Epithelial cell of esophagus (primary cell): ENCODE data around the gene C1QTNF12.

Experiments
- DNase-seq: peaks from one replicate; pipeline ENCODE4 v3.0.0; 2010; ENCODE audit warnings: low read depth
- H3K4me3 ChIP-seq: 2 replicates; pipeline ENCODE4 v1.5.1; 2011; ENCODE audit warnings: mild to moderate bottlenecking, low read length, control low read depth
- TF ChIP-seq, protein P1 (sequence below): IDR thresholded peaks from 2 replicates; pipeline ENCODE4 v1.5.1; 2011; ENCODE audit warnings: low read depth, mild to moderate bottlenecking, low read length, control low read depth, inconsistent platforms; ENCODE audit not compliant: insufficient read depth; ENCODE audit errors: missing control alignments

C1QTNF12 gene

DNA sequence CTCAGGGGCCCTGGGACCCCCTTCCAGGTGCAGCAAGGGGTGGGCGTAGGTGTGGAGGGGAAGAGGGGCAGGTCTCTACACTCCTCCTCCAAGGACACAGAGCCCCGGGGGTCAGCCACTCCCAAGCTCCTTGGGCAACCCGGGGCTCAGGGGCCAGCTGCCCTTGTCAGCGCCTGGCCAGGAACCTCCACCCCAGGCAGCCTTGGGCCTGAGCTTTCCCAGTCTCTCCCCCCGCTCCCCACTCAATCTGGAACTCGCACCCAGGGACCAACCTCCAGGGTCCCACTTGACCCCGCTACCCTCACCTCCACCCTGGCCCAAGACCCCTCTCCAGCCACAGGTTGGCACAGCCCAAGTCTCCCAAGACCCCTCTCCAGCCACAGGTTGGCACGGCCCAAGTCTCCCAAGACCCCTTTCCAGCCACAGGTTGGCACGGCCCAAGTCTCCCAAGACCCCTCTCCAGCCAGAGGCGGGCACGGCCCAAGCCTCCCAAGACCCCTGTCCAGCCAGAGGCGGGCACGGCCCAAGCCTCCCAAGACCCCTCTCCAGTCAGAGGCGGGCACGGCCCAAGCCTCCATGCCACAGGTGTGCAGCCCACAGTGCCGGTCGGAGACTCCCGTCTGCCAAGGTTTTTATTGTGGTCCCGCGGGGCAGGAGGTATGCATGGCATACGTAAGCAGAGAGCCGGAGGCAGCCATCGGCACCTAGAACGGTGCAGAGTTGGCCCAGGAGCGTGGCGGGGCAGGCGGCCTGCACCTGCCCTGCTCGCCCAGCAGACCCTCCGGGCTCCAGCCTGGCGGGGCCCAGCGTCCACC is 35.6 kb downstream of the C1QTNF12 start:
- H3K4me3 ChIP-seq = no peak overlapping the region
- DNase-seq = no peak
- TF ChIP-seq, protein P1, sequence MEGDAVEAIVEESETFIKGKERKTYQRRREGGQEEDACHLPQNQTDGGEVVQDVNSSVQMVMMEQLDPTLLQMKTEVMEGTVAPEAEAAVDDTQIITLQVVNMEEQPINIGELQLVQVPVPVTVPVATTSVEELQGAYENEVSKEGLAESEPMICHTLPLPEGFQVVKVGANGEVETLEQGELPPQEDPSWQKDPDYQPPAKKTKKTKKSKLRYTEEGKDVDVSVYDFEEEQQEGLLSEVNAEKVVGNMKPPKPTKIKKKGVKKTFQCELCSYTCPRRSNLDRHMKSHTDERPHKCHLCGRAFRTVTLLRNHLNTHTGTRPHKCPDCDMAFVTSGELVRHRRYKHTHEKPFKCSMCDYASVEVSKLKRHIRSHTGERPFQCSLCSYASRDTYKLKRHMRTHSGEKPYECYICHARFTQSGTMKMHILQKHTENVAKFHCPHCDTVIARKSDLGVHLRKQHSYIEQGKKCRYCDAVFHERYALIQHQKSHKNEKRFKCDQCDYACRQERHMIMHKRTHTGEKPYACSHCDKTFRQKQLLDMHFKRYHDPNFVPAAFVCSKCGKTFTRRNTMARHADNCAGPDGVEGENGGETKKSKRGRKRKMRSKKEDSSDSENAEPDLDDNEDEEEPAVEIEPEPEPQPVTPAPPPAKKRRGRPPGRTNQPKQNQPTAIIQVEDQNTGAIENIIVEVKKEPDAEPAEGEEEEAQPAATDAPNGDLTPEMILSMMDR = no peak

DNA sequence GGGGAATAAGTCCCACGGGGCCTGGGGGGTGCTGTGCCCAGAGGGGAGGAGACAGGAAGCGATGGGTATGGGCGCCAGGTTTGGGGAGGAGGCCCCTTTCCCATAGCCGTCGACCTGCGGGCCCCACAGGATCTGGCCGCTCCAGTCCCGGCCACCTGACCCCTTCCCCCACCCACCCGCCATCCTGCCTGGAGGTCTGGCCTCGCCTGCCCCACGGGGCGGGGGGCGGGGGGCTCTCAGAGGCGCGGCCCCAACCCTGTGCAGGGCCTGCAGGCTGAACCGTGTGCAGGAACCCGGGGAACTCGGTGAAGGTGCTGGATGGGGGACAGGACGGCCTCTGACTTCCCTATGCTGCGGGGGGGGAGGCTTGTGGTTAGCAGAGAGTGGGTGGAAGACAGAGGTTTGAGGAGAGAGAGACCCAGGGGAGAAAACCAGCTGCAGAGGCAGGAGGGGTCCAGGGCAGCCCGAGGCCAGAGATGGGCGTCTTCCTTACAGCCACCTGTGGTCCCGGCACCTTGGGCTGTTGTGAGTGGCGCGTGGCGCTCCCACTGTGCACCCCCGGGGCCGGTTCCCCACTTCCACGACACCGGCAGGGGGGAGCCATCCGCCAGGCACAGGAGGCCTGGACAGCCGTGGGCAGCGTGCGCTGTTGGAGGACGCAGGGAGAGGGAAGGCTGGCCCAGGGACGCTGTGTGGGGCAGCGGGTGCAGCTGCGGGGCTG is 37.6 kb downstream of the C1QTNF12 start:
- no peak for DNase-seq
- TF ChIP-seq, protein P1 = no peak
- no peak overlapping the region for H3K4me3 ChIP-seq

DNA sequence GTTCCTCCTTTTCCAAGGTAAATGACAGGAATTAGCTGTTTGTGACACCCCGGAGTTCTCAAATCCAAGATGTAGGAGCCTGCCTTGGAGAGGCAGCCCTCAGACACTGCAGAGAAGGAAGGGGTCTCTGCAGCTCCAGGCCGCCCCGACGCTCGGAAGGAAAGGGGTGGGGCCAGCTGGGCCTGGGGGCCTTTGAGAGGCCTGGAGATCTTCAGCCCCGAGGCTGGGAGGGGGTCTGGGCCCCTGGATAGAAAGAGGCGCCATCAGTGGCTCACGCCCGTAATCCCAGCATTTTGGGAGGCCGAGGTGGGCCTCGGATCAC is 39.0 kb downstream of the C1QTNF12 start:
- DNase-seq = no peak
- no peak overlapping the region for H3K4me3 ChIP-seq
- TF ChIP-seq, protein P1 = no peak

DNA sequence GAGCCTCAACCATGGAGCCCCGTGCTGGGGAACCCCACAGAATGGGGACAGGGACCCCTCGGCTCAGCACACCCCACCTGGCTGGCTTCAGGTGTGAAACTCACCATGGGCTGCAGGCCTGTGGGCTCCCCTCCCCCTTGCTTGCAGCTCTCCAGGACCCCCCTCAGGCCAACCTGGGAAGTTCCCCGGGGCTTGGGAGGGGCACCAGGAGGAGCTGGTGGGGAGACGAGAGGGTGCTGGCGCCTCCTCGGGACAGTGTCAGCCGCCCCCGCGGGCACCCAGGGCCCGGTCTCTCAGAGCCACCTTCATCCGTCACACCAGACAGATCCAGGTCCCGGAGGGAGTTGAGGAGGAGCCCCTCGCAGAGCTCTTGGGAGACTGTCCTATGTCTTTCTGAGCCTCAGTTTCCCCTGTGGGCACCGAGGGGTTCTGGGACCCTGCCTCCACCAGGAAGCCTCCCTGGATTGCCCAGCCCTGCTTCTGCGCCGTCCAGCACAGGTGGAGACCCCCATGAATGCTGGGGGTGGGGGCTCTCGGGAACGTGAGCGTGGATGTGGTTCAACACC is 39.5 kb downstream of the C1QTNF12 start:
- DNase-seq = no peak
- TF ChIP-seq, protein P1 = no peak
- no peak overlapping the region for H3K4me3 ChIP-seq

DNA sequence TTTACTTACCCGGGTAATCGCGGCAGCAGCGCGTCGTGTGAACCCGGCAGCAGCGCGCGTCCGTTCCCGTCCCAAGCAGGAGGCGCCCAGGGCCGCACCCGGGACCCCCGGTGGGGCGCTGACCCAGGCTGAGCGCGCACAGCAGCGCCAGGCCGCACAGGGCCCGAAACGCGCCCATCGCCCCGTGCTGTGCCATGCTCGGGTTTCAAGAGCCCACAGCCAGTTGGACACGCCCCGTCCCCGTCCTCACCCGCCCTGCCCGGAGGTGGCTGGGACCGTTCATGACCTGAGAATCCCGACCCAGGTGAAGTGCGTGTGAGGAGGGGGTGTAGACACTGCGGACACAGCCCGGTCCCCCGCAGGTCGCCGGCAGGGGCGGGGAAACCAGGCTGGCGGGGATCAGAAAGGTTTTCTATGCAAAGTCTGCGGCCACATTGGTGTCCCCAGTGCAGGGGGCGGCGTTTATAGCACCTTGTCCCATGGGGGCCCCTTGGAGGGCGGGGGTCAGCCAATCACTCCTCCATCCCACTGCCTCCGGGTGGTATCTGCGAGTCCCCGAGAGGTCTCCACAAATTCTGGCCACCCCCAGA is 40.1 kb downstream of the C1QTNF12 start, which contains the start of gene TNFRSF18:
TNFRSF18 (minus strand) TSS at position 217 of the 590 bp plus-strand sequence; CDS start at position 196, 21 bp downstream.
- no peak within 1 kb of the TSS for H3K4me3 ChIP-seq
- TF ChIP-seq, protein P1 = no peak
- no peak for DNase-seq

DNA sequence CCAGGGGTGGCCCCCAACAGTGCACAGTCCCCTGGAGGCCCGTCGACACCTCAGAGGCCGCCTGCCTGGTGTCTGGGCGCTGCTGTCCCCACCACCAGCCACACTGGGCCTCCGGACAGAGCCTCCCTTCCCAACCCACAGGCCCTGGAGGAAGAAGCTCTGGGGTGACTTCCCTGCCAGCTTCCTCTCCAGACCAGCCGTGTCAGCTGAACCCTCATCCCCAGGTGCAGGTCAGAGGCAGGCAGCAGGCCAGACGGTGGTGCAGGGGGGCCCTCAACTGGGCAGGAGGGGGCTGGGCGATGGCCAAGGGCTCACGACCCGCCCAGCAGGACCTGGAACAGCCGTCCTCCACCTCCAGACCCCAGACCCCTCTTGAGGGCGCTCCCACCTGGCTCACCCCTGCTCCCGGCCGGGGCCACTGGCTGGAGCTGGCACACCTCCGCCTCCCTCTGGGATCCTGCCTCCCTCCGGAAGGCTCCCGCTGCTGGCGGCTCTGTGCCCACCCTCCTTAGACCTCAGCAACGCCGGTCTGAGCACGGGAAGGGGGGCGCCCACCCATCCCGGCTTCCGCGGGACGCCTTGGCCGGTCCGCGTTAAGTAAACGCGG is 40.6 kb downstream of the C1QTNF12 start:
- TF ChIP-seq, protein P1 = no peak
- DNase-seq = no peak
- H3K4me3 ChIP-seq = no peak overlapping the region
